NT2/D1 (cell line): ENCODE measurements around the gene MARCHF4.

Source experiments
- SUZ12 ChIP-seq: IDR thresholded peaks from 2 replicates; pipeline ENCODE4 v1.6.1; 2011; ENCODE audit not compliant: insufficient read length, insufficient read depth; ENCODE audit errors: extremely low read depth
- YY1 ChIP-seq: IDR thresholded peaks from 2 replicates; pipeline ENCODE4 v1.6.1; 2011; ENCODE audit not compliant: insufficient read length, insufficient read depth
- ZNF274 ChIP-seq: IDR thresholded peaks from 2 replicates; pipeline ENCODE4 v1.6.1; 2011; ENCODE audit warnings: mild to moderate bottlenecking, low read depth, low read length

- TF ChIP-seq SUZ12 (no peak), ZNF274 (no peak), YY1 (no peak)
Measured at GRCh38 chr2:216391401-216391800, 19.1 kb upstream of the MARCHF4 start.
